ENCODE measurements around the gene STAMBP. TPM values are rescaled to one million over a fixed set of nuclear protein-coding genes. Genes with fewer than 3 reads are reported as not detected.

The STAMBP gene
- total and polyA plus RNA-seq, 2 of the 4 experiments (the other 2 are of a cell fraction), result 29.7 to 38.7 TPM

- in situ Hi-C loops (cut with MboI; ENCODE audit: low sequenced_read_pairs), result loop anchor here (25.0 kb wide), 1 partner anchor 295 kb away; the partner anchor contains the start of gene BOLA3
These were observed 13.9 kb downstream of the STAMBP start for GRCh38 chr2:73842739-73843019.

More at GRCh38 chr2:73842739-73843019, 13.9 kb downstream of the STAMBP start:
- no peak overlapping the region for H3K56ac ChIP-seq (ENCODE audit: extremely low read depth, insufficient read depth, low read length)
- dilution Hi-C loops (cut with HindIII; ENCODE audit: low sequenced_read_pairs, unreplicated experiment) (loop anchor here (25.0 kb wide), 1 partner anchor 270 kb away; no protein-coding TSS in a partner anchor), intact Hi-C loops (cut with micrococcal nuclease) (no loop called here)
- H3K36me3 ChIP-seq (ENCODE audit: control insufficient read depth, insufficient read depth, low read length), result peaks cover 29% of the 10 kb centered on the region
- H3K4ac ChIP-seq (ENCODE audit: low read depth, low read length), result no peak overlapping the region
- no peak overlapping the region for H3K14ac ChIP-seq (replicated peaks; ENCODE audit: low read depth, low read length)
- H3K4me3 ChIP-seq (ENCODE audit: insufficient read depth, low read depth, low read length), result no peak overlapping the region
- no peak overlapping the region for H2BK15ac ChIP-seq (ENCODE audit: low read depth, low read length)
- no peak overlapping the region for H2BK20ac ChIP-seq (ENCODE audit: low read depth, low read length)
- H3K18ac ChIP-seq (ENCODE audit: low read depth, low read length), result no peak overlapping the region
- H3K9me3 ChIP-seq (ENCODE audit: control insufficient read depth, insufficient read depth, low read length), result no peaks in the 10 kb centered on the region
- no CpG with 5 or more reads among the region's 1 CpG for WGBS, 2 experiments (ENCODE audit: extremely low coverage in 2 of 2, insufficient read length in 1 of 2)
- H3K27me3 ChIP-seq (ENCODE audit: control insufficient read depth, insufficient read depth, low read length), result no peaks in the 10 kb centered on the region
- H3K4me1 ChIP-seq (ENCODE audit: control insufficient read depth, insufficient read depth, low read length), result peaks cover 2% of the 10 kb centered on the region; the same call in 1 of the 2 replicates
- no peak overlapping the region for H3K23ac ChIP-seq (ENCODE audit: low read depth, low read length)
- H2AK9ac ChIP-seq (replicated peaks; ENCODE audit: low read depth, low read length, poor library complexity), result no peak overlapping the region
- H3K9me1 ChIP-seq (ENCODE audit: insufficient read depth, low read length), result peaks cover 3% of the 10 kb centered on the region; the same call in 1 of the 2 replicates
- ATAC-seq (ENCODE audit: low read depth) (peak; percentile 79), DNase-seq (peak; percentile 52)
- H2AK5ac ChIP-seq (ENCODE audit: low read depth, low read length), result no peak overlapping the region
- no peak overlapping the region for H4K91ac ChIP-seq (ENCODE audit: insufficient read depth, low read depth, low read length)
- no peak overlapping the region for H3K4me2 ChIP-seq (ENCODE audit: low read depth, low read length)
- H4K20me1 ChIP-seq (ENCODE audit: insufficient read depth, low read length), result no peaks in the 10 kb centered on the region; the same call in 1 of the 2 replicates
- H4K8ac ChIP-seq (ENCODE audit: low read depth in 2 of 2, low read length in 2 of 2), result no peak overlapping the region
- H3K27ac ChIP-seq (ENCODE audit: insufficient read depth, low read length), result no peak overlapping the region
- no peak overlapping the region for H2AFZ ChIP-seq (replicated peaks; ENCODE audit: low read length, poor library complexity)
- H2BK5ac ChIP-seq (ENCODE audit: low read depth, low read length, poor library complexity, severe bottlenecking), result no peak overlapping the region
- H2BK120ac ChIP-seq (ENCODE audit: low read depth, low read length), result no peak overlapping the region
- peaks cover 0 to 26% of the 10 kb centered on the region in 2 experiments; a peak in 3 of 4 replicates for H3K79me1 ChIP-seq (ENCODE audit: low read depth in 1 of 2, low read length in 2 of 2)
- BruUV-seq (replicated peaks), result no TSS peak
- no peak overlapping the region for H3K9ac ChIP-seq (ENCODE audit: low read depth, low read length)
- no peak for TF ChIP-seq CEBPB (IDR thresholded peaks at IDR 0.05; ENCODE audit: low read depth, low read length)
- no peak for TF ChIP-seq RCOR1 (IDR thresholded peaks at IDR 0.05; ENCODE audit: insufficient replicate concordance, low read length)
- no peak for TF ChIP-seq USF2 (IDR thresholded peaks at IDR 0.05; ENCODE audit: low read depth, low read length)
- TF ChIP-seq CHD1 (IDR thresholded peaks at IDR 0.05; ENCODE audit: low read depth, low read length), result no peak
- TF ChIP-seq BHLHE40 (IDR thresholded peaks at IDR 0.05; ENCODE audit: low read depth, low read length), result no peak
- TF ChIP-seq FOS (IDR thresholded peaks at IDR 0.05; ENCODE audit: low read depth, low read length), result no peak
- TF ChIP-seq POLR2A (IDR thresholded peaks at IDR 0.05; ENCODE audit: low read depth, low read length), result no peak
- no peak for TF ChIP-seq RAD21 (IDR thresholded peaks at IDR 0.05; ENCODE audit: low read length)
- TF ChIP-seq, protein P1, sequence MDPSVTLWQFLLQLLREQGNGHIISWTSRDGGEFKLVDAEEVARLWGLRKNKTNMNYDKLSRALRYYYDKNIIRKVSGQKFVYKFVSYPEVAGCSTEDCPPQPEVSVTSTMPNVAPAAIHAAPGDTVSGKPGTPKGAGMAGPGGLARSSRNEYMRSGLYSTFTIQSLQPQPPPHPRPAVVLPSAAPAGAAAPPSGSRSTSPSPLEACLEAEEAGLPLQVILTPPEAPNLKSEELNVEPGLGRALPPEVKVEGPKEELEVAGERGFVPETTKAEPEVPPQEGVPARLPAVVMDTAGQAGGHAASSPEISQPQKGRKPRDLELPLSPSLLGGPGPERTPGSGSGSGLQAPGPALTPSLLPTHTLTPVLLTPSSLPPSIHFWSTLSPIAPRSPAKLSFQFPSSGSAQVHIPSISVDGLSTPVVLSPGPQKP (IDR thresholded peaks at IDR 0.05; ENCODE audit: borderline replicate concordance, low read depth, low read length), result no peak
- POLR2A ChIA-PET (ENCODE audit: unreplicated experiment), result no interaction called here
- no peak overlapping the region for H4K5ac ChIP-seq (ENCODE audit: low read depth, low read length)
- CTCF ChIA-PET, result interaction anchor here (0.6 kb wide), 1 partner anchor 9 kb away, joined by 3 read pairs; no protein-coding TSS in a partner anchor

Measured in IMR-90 (cell line).